Muscle layer of colon (tissue), 2 donors: ENCODE data around the gene NCOA6.
"Not testable (repeated sequence)": the region's sequence is repeated elsewhere in the genome, so short reads cannot be mapped to it uniquely, and the experiment has no call there.

Source experiments
- H3K27ac ChIP-seq: one replicate; pipeline ENCODE4 v1.7.0; 2013; ENCODE audit warnings: low read depth, mild to moderate bottlenecking, low read length, moderate library complexity
- H3K27me3 ChIP-seq, 2 donors: one replicate each; pipeline ENCODE4 v1.7.0; 2013; ENCODE audit warnings: low read length in 2 of 2, mild to moderate bottlenecking in 2 of 2; ENCODE audit not compliant: insufficient read depth in 2 of 2, control insufficient read depth in 1 of 2
- H3K36me3 ChIP-seq: one replicate; pipeline ENCODE4 v1.7.0; 2013; ENCODE audit warnings: mild to moderate bottlenecking, low read length; ENCODE audit not compliant: insufficient read depth
- H3K4me1 ChIP-seq: one replicate; pipeline ENCODE4 v1.7.0; 2013; ENCODE audit warnings: mild to moderate bottlenecking, low read length; ENCODE audit not compliant: insufficient read depth
- H3K4me3 ChIP-seq, 2 donors: one replicate each; pipeline ENCODE4 v1.7.0; 2013; ENCODE audit warnings: low read length in 2 of 2, low read depth in 1 of 2, mild to moderate bottlenecking in 1 of 2, moderate library complexity in 1 of 2
- H3K9ac ChIP-seq: one replicate; pipeline ENCODE4 v1.7.0; 2013; ENCODE audit warnings: low read length
- H3K9me3 ChIP-seq: one replicate; pipeline ENCODE4 v1.7.0; 2013; ENCODE audit warnings: mild to moderate bottlenecking, low read length
- donor health status: abdominal sarcoma.
- donor health status: Adenocarcinoma of cecum.

The NCOA6 gene

DNA sequence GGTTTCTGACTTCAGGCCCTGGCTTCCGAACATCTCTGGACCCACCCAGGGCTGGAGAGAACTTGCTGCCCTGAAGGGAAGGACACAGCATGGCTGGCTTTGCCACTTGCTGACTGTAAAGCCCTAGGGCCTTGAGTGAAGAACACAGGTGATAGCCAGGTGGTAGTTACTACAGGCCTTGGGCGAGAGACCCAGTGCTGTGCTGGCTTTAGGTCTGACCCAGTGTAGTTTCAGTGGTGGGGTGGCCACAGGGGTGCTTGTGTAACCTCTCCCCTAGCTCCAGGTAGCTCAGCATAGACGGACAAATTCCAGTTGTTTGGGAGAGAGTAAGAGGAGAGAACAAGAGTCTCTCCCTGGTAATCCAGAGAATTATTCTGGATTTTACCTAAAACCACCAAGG, 27.1 kb downstream of the NCOA6 start:
- no peak overlapping the region for H3K27ac ChIP-seq
- no peak overlapping the region for H3K9ac ChIP-seq
- no peaks in the 10 kb centered on the region for H3K4me1 ChIP-seq
- no peaks in the 10 kb centered on the region for H3K36me3 ChIP-seq
- H3K9me3 ChIP-seq: no peaks in the 10 kb centered on the region
- H3K27me3 ChIP-seq: no peaks in the 10 kb centered on the region
- H3K4me3 ChIP-seq: no peak overlapping the region

DNA sequence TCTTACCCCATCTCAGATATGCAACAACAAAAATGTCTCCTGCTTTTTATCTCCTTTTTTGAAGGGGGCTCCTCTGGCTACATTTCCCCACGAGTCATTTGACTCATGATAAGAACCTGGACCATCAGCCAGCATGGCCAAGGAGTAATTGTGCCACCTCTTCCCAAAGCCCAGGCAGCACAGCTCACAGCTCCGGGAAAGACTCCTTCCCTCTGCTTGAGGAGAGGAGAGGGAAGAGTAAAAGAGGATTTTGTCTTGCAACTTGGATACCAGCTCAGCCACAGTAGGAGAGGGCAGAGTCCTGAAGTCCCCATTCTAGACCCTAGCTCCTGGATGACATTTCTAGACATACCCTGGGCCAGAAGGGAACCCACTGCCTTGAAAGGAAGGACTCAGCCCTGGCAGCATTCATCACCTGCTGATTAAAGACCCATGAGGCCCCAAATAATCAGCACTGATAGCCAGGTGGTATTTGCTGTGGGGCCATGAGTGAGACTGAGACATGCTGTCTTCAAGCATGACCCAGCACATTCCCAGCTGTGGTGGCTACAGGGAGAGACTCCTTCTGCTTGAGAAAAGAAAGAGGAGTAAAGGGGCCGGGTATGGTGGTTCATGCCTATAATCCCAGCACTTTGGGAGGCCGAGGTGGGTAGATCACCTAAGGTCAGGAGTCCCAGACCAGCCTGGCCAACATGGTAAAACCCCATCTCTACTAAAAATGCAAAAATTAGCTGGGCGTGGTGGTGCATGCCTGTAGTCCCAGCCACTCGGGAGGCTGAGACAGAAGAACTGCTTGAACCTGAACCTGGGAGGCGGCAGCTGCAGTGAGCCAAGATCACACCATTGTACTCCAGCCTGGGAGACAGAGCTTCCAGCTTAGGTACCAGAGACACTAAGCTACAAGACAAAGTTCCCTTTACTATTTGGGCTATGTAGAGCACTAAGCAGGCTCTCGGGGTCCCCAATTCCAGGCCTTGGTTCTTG, 28.1 kb downstream of the NCOA6 start:
- H3K36me3 ChIP-seq: no peaks in the 10 kb centered on the region
- no peak overlapping the region for H3K9ac ChIP-seq
- H3K27me3 ChIP-seq: no peaks in the 10 kb centered on the region
- H3K4me3 ChIP-seq: no peak overlapping the region
- no peaks in the 10 kb centered on the region for H3K4me1 ChIP-seq
- no peak overlapping the region for H3K27ac ChIP-seq
- H3K9me3 ChIP-seq: no peaks in the 10 kb centered on the region

DNA sequence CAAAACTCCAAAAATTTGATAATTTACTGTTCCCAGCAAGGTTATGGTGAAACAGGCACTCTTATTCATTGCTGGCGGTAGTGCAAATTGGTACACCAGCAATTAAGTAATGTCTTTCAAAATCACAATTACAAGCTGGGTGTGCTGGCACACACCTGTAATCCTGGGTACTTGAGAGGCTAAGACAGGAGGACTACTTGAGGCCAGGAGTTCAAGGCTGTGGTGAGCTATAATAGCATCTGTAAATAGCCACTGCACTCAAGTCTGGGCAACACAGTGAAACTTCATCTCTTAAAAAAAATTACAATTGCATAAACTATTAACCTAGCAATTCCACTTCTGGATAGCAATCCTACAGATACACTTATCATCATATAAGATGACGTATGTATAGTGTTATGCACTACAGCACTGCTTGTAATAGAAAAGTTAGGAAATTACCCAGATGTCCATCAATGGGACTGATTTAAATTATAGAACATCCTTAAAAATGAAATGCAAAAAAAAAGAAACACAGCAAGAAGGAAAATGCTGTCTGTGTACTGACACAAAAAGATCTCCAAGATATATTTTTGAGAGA, 31.4 kb downstream of the NCOA6 start:
- Histone ChIP-seq H3K4me3 (no peak overlapping the region), H3K9ac (no peak overlapping the region), H3K27ac (no peak overlapping the region), H3K9me3 (no peaks in the 10 kb centered on the region), H3K36me3 (no peaks in the 10 kb centered on the region), H3K4me1 (peaks cover 17% of the 10 kb centered on the region), H3K27me3 (no peaks in the 10 kb centered on the region)

GRCh38 chr20:34792687-34793363, 32.6 kb downstream of the NCOA6 start:
- Histone ChIP-seq H3K27ac (no peak overlapping the region), H3K9me3 (no peaks in the 10 kb centered on the region), H3K27me3 (no peaks in the 10 kb centered on the region), H3K9ac (no peak overlapping the region), H3K4me1 (peaks cover 17% of the 10 kb centered on the region), H3K36me3 (peaks cover 6% of the 10 kb centered on the region), H3K4me3 (no peak overlapping the region)

DNA sequence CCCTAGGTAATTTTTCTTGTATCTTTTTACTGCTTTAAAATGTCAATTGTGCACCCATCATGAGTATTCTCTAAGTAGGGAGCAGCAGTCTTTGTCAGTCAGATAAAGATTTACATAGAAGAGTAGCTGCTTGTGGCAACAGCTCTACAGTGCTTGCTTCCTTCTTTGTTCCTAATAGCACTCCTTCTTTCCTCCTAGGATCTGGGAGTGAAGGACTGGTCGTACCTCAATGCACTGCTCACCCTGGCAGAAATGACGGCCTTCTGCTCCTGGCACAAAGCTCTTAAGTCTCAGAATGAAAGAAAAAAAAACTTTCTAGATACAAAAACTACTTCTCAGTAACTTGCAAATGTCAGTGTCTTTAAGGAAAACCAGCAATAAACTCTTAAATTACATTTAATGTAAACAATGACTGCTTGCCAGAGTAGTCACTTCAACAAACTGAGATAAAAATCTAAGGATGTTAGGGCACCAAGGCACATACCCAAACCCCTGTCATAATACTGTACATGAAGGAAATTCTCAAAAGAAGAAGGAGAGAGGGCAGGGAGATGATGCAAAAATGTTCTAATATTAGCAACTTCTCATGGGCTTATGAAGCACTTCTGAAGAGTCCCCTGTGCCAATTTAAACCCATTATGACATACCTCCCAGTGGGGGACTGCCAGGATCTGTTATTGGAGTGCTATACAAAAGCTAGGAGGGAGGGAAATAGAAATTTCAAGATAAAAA, 34.0 kb downstream of the NCOA6 start:
- Histone ChIP-seq H3K27ac (no peak overlapping the region), H3K36me3 (peaks cover 6% of the 10 kb centered on the region), H3K4me3 (no peak overlapping the region), H3K9me3 (no peaks in the 10 kb centered on the region), H3K4me1 (peaks cover 17% of the 10 kb centered on the region), H3K27me3 (no peaks in the 10 kb centered on the region), H3K9ac (no peak overlapping the region)

- H3K36me3 ChIP-seq: peaks cover 13% of the 10 kb centered on the region
- H3K9ac ChIP-seq: no peak overlapping the region
- no peaks in the 10 kb centered on the region for H3K27me3 ChIP-seq
- H3K27ac ChIP-seq: no peak overlapping the region
- H3K4me3 ChIP-seq: no peak overlapping the region
- no peaks in the 10 kb centered on the region for H3K4me1 ChIP-seq
- no peaks in the 10 kb centered on the region for H3K9me3 ChIP-seq
These were observed 44.2 kb downstream of the NCOA6 start for GRCh38 chr20:34781220-34781619.

- not testable (repeated sequence) for H3K9me3 ChIP-seq, H3K27me3 ChIP-seq, H3K4me1 ChIP-seq, H3K9ac ChIP-seq, H3K27ac ChIP-seq, H3K4me3 ChIP-seq
- H3K36me3 ChIP-seq: peaks cover 13% of the 10 kb centered on the region
These were observed 45.2 kb downstream of the NCOA6 start for GRCh38 chr20:34780291-34780690.

DNA sequence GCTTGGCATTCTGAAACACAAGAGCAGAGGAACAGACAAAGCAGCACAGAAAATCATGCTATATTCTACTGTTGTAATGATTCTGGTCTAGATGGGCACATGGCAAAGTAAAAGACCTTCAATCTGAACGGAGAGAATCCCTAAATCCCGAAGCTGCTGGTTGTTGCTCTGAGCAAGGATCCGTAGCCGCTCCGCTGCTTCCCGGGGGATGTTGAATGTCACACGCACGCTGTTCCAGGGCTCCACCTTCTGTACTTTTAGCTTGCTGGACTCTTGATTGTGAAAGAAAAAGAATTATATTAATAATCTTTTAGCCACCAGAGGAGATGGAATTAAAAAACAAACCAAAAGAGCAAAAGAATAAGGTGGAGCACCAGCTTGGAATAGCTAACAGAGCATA, 49.3 kb downstream of the NCOA6 start:
- no peak overlapping the region for H3K4me3 ChIP-seq
- no peaks in the 10 kb centered on the region for H3K9me3 ChIP-seq
- no peaks in the 10 kb centered on the region for H3K4me1 ChIP-seq
- H3K27me3 ChIP-seq: no peaks in the 10 kb centered on the region
- H3K36me3 ChIP-seq: peaks cover 45% of the 10 kb centered on the region
- no peak overlapping the region for H3K9ac ChIP-seq
- no peak overlapping the region for H3K27ac ChIP-seq

DNA sequence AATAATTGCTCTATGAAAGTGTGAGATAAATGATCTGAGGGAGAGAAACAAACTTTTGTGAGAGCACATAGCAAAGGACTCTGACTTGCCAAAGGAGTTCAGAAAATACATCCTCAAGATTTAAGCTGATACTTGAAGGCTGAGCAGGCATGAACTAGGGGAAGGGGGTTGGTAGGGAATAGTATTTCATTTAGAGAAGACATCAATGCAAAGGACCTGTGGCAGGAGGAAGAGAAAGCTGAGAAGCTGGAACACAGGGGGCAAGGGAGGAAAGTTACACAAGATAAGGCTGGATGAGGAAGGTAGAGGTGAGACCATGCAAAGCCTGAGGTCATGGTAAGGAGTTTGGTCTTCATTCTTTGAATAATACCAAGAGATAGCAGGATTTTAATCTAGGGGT, 50.6 kb downstream of the NCOA6 start:
- Histone ChIP-seq H3K9me3 (no peaks in the 10 kb centered on the region), H3K4me3 (no peak overlapping the region), H3K4me1 (no peaks in the 10 kb centered on the region), H3K9ac (no peak overlapping the region), H3K27me3 (no peaks in the 10 kb centered on the region), H3K36me3 (peaks cover 41% of the 10 kb centered on the region), H3K27ac (no peak overlapping the region)

DNA sequence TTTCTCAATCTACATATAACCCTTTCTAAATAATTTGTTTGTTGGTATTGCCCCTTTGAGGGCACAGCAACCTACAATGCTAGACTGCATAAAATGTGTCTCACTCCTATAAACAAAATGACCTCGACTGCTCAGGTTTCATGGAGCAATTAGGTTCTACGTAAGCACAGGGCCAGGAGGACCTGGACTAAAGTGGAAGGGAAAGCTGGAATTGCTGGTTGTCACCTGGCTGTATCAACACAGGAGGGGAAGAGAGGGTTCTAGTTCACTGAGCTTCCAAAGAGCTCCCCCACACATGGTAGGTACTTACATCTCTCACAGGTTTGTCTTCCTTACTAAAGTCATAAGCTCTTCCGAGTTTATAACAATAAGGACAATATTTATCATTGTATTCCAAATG, 51.0 kb downstream of the NCOA6 start:
- no peak overlapping the region for H3K4me3 ChIP-seq
- no peak overlapping the region for H3K27ac ChIP-seq
- no peak overlapping the region for H3K9ac ChIP-seq
- peaks cover 36% of the 10 kb centered on the region for H3K36me3 ChIP-seq
- H3K4me1 ChIP-seq: no peaks in the 10 kb centered on the region
- H3K27me3 ChIP-seq: no peaks in the 10 kb centered on the region
- H3K9me3 ChIP-seq: no peaks in the 10 kb centered on the region

GRCh38 chr20:34773726-34774125, 51.7 kb downstream of the NCOA6 start:
- peaks cover 39% of the 10 kb centered on the region for H3K36me3 ChIP-seq
- no peaks in the 10 kb centered on the region for H3K9me3 ChIP-seq
- H3K27me3 ChIP-seq: no peaks in the 10 kb centered on the region
- no peaks in the 10 kb centered on the region for H3K4me1 ChIP-seq
- H3K27ac ChIP-seq: no peak overlapping the region
- no peak overlapping the region for H3K4me3 ChIP-seq
- no peak overlapping the region for H3K9ac ChIP-seq
